GM23248 (cell line): ENCODE measurements around the gene CPED1. TPM values are rescaled to one million over a fixed set of nuclear protein-coding genes. Genes with fewer than 3 reads are reported as not detected.

Experiments
- DNase-seq: peaks from one replicate; pipeline ENCODE4 v3.0.0-alpha.2; 2015
- H2AFZ ChIP-seq: fragments of 200-600 bp; sonication (generic); 2 replicates; pipeline ENCODE4 v1.6.1; 2016; ENCODE audit warnings: antibody characterized with exemption
- H3F3A ChIP-seq: fragments of 200-600 bp; sonication (generic); 2 replicates; pipeline ENCODE4 v1.6.1; 2016; ENCODE audit warnings: mild to moderate bottlenecking, antibody characterized with exemption, mixed run types; ENCODE audit not compliant: insufficient read depth
- H3K27ac ChIP-seq: fragments of 200-600 bp; sonication (generic); 2 replicates; pipeline ENCODE4 v1.5.1; 2016; ENCODE audit warnings: mild to moderate bottlenecking
- H3K27me3 ChIP-seq: fragments of 200-600 bp; sonication (generic); replicated peaks from 2 replicates; pipeline ENCODE4 v1.6.1; 2016; ENCODE audit warnings: mild to moderate bottlenecking; ENCODE audit not compliant: insufficient read depth
- H3K36me3 ChIP-seq: fragments of 200-600 bp; sonication (generic); 2 replicates; pipeline ENCODE4 v1.6.1; 2016; ENCODE audit warnings: low read depth, mild to moderate bottlenecking
- H3K4me1 ChIP-seq: fragments of 200-600 bp; sonication (generic); 2 replicates; pipeline ENCODE4 v1.6.1; 2016; ENCODE audit warnings: mild to moderate bottlenecking; ENCODE audit not compliant: insufficient read depth
- H3K4me2 ChIP-seq: fragments of 200-600 bp; sonication (generic); one replicate; pipeline ENCODE4 v1.6.1; 2016; ENCODE audit warnings: mild to moderate bottlenecking; ENCODE audit not compliant: unreplicated experiment
- H3K4me3 ChIP-seq: fragments of 200-600 bp; sonication (generic); 2 replicates; pipeline ENCODE4 v1.5.1; 2016; ENCODE audit warnings: mild to moderate bottlenecking
- H3K79me2 ChIP-seq: fragments of 200-600 bp; sonication (generic); 2 replicates; pipeline ENCODE4 v1.6.1; 2016; ENCODE audit warnings: mild to moderate bottlenecking; ENCODE audit not compliant: insufficient read depth
- H3K9ac ChIP-seq: fragments of 200-600 bp; sonication (generic); 2 replicates; pipeline ENCODE4 v1.6.1; 2016; ENCODE audit warnings: mild to moderate bottlenecking
- H3K9me2 ChIP-seq: fragments of 200-600 bp; sonication (generic); 2 replicates; pipeline ENCODE4 v1.6.1; 2016; ENCODE audit warnings: mixed run types, mild to moderate bottlenecking, moderate library complexity; ENCODE audit not compliant: insufficient read depth
- H3K9me3 ChIP-seq: fragments of 200-600 bp; sonication (generic); one replicate; pipeline ENCODE4 v1.6.1; 2017; ENCODE audit warnings: low read depth
- H4K20me1 ChIP-seq: fragments of 200-600 bp; sonication (generic); 2 replicates; pipeline ENCODE4 v1.6.0; 2016; ENCODE audit not compliant: insufficient read depth
- EZH2 ChIP-seq: fragments of 200-600 bp; sonication (generic); IDR thresholded peaks from 2 replicates; pipeline ENCODE4 v1.6.1; 2018; ENCODE audit warnings: antibody characterized with exemption, mild to moderate bottlenecking; ENCODE audit not compliant: insufficient read depth, poor library complexity, severe bottlenecking
- EZH2phosphoT487 ChIP-seq: fragments of 200-600 bp; sonication (generic); IDR thresholded peaks from 2 replicates; pipeline ENCODE4 v1.6.1; 2018; ENCODE audit warnings: antibody characterized with exemption, moderate library complexity, mild to moderate bottlenecking, low read depth; ENCODE audit not compliant: insufficient read depth
- WGBS, 2 experiments: methylation state at CpG; one replicate each; pipeline ENCODE4 v1.1.6; 2015 to 2017; ENCODE audit warnings: low lambda C conversion rate in 2 of 2, low coverage in 1 of 2; ENCODE audit errors: missing lambda C conversion rate in 2 of 2; 5-methylcytosine and 5-hydroxymethylcytosine counted together
- in situ Hi-C: fragments of 300-500 bp; cut with MboI; formaldehyde crosslinking; loops from 2 replicates; pipeline ENCODE4 v1.15.0; 2020
- polyA plus RNA-seq: library from polyadenylated mRNA; unstranded; fragments of >200 nt; fragmentation: Nextera tagmentation; extraction: Ambion mirVana; gene quantifications from 2 replicates; pipeline ENCODE4 v1.2.1, GENCODE V29; 2016
- total RNA-seq: library from RNA; depleted of rRNA; stranded (reverse); fragments of >200 nt; shearing (Covaris generic); gene quantifications from 2 replicates; pipeline ENCODE4 v1.2.3, GENCODE V29; 2014

Gene CPED1
- total and polyA plus RNA-seq, 2 experiments from 2014 or later, result 12.4 to 20.2 TPM

DNA sequence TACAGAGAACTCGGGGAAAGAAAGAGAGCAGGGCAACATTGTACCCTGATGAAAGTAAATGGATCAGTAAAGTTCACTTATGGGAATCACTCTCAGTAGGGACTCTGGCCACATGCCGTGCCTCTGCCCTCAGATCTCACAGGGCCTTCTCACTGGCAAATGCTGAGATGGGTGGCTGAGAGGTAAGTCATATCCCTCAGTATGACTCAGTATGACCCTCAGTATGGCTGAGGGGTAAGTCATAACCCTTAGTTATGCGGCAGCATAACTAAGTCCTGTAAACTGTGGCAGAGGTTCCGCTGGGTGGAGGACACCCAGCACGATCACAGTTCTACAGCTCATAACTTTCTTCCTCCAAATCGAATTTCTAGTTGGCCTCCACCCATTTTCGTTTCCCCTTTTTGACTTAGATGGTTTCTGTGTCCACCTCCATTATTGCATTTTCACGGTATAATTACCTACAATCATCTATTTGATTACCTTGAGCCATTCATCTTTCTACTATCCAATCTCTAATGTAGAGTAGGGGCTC is 313.8 kb downstream of the CPED1 start:
- Histone ChIP-seq H3K36me3 (no peaks in the 10 kb centered on the region), H3K4me3 (no peak overlapping the region), H3K79me2 (no peaks in the 10 kb centered on the region), H3K27ac (peak overlapping the region; percentile 45), H3F3A (0 out of 2 replicates have a peak, but pooled peaks cover 4% of the 10 kb centered on the region), H2AFZ (no peak overlapping the region), H3K9me3 (no peaks in the 10 kb centered on the region), H3K4me2 (no peak overlapping the region), H3K9me2 (no peaks in the 10 kb centered on the region), H4K20me1 (no peaks in the 10 kb centered on the region), H3K27me3 (no peaks in the 10 kb centered on the region), H3K4me1 (peaks cover 23% of the 10 kb centered on the region), H3K9ac (no peak overlapping the region)
- in situ Hi-C loops, result no loop called here
- peak; percentile 63 for DNase-seq
- TF ChIP-seq EZH2phosphoT487 (no peak), EZH2 (no peak)
- WGBS, 2 experiments, result 72 to 79% methylated on average over 8 of the region's 8 CpGs

GRCh38 chr7:121303422-121304101 is 315.1 kb downstream of the CPED1 start:
- Histone ChIP-seq H3K9me2 (no peaks in the 10 kb centered on the region), H3K4me1 (peaks cover 23% of the 10 kb centered on the region), H3K9me3 (no peaks in the 10 kb centered on the region), H3K4me2 (no peak overlapping the region), H3K4me3 (no peak overlapping the region), H3K79me2 (no peaks in the 10 kb centered on the region), H3F3A (0 out of 2 replicates have a peak, but pooled peaks cover 4% of the 10 kb centered on the region), H4K20me1 (no peaks in the 10 kb centered on the region), H2AFZ (no peak overlapping the region), H3K27ac (no peak overlapping the region), H3K36me3 (no peaks in the 10 kb centered on the region), H3K27me3 (no peaks in the 10 kb centered on the region), H3K9ac (no peak overlapping the region)
- DNase-seq, result no peak
- in situ Hi-C loops, result no loop called here
- TF ChIP-seq EZH2 (no peak), EZH2phosphoT487 (no peak)
- 98% methylated on average over 6 of the region's 6 CpGs for WGBS, 2 experiments

DNA sequence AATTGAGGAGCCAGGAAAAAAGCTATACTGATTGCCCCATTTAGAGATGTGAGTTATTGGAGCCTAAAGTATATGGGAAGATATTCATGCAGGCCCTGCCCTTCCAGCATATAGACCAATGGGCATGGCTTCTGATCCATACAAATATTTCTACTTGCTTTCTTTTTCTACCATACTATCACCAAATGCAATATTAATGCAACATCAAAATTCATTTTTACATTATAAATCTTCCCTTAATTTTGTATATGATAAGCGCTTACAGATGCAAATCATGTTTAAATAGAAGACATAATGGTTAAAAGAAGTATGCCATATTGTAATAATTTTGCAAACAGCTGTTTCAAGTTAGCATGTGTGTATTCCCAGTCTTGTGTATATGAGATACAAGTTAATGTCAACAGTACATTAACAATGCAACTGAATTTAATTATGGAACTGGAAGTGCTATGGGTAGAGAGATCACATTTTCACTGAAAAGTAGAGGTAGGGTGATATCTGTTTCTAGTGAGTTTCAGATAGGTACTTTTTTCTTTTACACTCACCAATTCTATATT is 315.7 kb downstream of the CPED1 start:
- Histone ChIP-seq H3K4me3 (no peak overlapping the region), H3K4me2 (no peak overlapping the region), H3K27me3 (no peaks in the 10 kb centered on the region), H3K9me3 (no peaks in the 10 kb centered on the region), H3F3A (0 out of 2 replicates have a peak, but pooled peaks cover 4% of the 10 kb centered on the region), H3K27ac (no peak overlapping the region), H3K9me2 (no peaks in the 10 kb centered on the region), H3K79me2 (no peaks in the 10 kb centered on the region), H3K9ac (no peak overlapping the region), H3K36me3 (no peaks in the 10 kb centered on the region), H3K4me1 (peaks cover 23% of the 10 kb centered on the region), H2AFZ (no peak overlapping the region), H4K20me1 (no peaks in the 10 kb centered on the region)
- WGBS, 2 experiments, result 63 to 70% methylated on average over 1 of the region's 1 CpG
- TF ChIP-seq EZH2 (no peak), EZH2phosphoT487 (no peak)
- in situ Hi-C loops, result no loop called here
- no peak for DNase-seq

DNA sequence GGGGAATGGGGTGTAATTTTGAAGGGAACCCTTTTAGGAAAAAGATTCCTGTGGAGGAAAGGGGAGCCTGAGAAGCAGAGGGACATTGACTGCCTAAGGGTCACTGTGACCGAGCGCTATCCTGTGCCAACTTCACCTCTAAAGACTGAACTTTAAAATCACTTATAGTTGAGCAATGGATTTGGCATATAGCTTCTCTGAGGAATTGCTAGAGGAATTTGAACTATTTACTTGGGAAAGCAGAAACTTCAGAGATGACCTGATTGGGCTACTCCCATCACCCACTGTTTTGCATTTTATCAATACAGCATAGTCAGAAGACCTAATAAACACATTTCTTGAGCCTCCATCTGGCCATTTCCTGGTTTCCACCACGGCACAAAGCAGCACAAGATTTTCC is 316.6 kb downstream of the CPED1 start:
- TF ChIP-seq EZH2 (no peak), EZH2phosphoT487 (no peak)
- Histone ChIP-seq H2AFZ (0 out of 2 replicates have a peak overlapping the region, but pooled peaks have one; percentile 35), H3K9me2 (no peaks in the 10 kb centered on the region), H3F3A (0 out of 2 replicates have a peak, but pooled peaks cover 4% of the 10 kb centered on the region), H3K4me2 (peak overlapping the region; percentile 52), H3K27ac (no peak overlapping the region), H3K9me3 (no peaks in the 10 kb centered on the region), H3K4me1 (peaks cover 23% of the 10 kb centered on the region), H3K79me2 (no peaks in the 10 kb centered on the region), H3K9ac (no peak overlapping the region), H3K36me3 (no peaks in the 10 kb centered on the region), H4K20me1 (no peaks in the 10 kb centered on the region), H3K27me3 (no peaks in the 10 kb centered on the region), H3K4me3 (no peak overlapping the region)
- peak; percentile 48 for DNase-seq
- in situ Hi-C loops, result no loop called here
- 33 to 49% methylated on average over 3 of the region's 3 CpGs for WGBS, 2 experiments
